ENCODE data around the gene TLR6. TPM values are rescaled to one million over a fixed set of nuclear protein-coding genes. Genes with fewer than 3 reads are reported as not detected.
"Not testable (repeated sequence)": the region's sequence is repeated elsewhere in the genome, so short reads cannot be mapped to it uniquely, and the experiment has no call there.

The TLR6 gene
- total RNA-seq, 1 donor from 2014 or later, result 1.5 TPM

GRCh38 chr4:38794051-38794450 is 62.6 kb downstream of the TLR6 start:
- no peak for DNase-seq (ENCODE audit: extremely low read depth, low read depth, low spot score)

GRCh38 chr4:38791010-38791409 is 65.6 kb downstream of the TLR6 start:
- no peak for DNase-seq (ENCODE audit: extremely low read depth, low read depth, low spot score)

- DNase-seq (ENCODE audit: extremely low read depth, low read depth, low spot score), result no peak
These were observed 68.3 kb downstream of the TLR6 start for GRCh38 chr4:38788317-38788716.

GRCh38 chr4:38787693-38788092 is 68.9 kb downstream of the TLR6 start:
- DNase-seq (ENCODE audit: extremely low read depth, low read depth, low spot score), result no peak

GRCh38 chr4:38785901-38786402 is 70.7 kb downstream of the TLR6 start:
- no peak for DNase-seq (ENCODE audit: extremely low read depth, low read depth, low spot score)

- DNase-seq (ENCODE audit: extremely low read depth, low read depth, low spot score), result no peak
These were observed 71.4 kb downstream of the TLR6 start for GRCh38 chr4:38785041-38785790.

GRCh38 chr4:38784141-38784540 is 72.5 kb downstream of the TLR6 start:
- no peak for DNase-seq (ENCODE audit: extremely low read depth, low read depth, low spot score)

- DNase-seq (ENCODE audit: extremely low read depth, low read depth, low spot score), result no peak
These were observed 73.5 kb downstream of the TLR6 start for GRCh38 chr4:38783109-38783460.

GRCh38 chr4:38782452-38783108 is 74.0 kb downstream of the TLR6 start, which contains the start of gene TLR10:
Gene TLR10 (minus strand): TSS chr4:38782990. CDS start chr4:38775590, 7,400 bp downstream.
- DNase-seq (ENCODE audit: extremely low read depth, low read depth, low spot score), result no peak

GRCh38 chr4:38781854-38782261 is 74.8 kb downstream of the TLR6 start:
- DNase-seq (ENCODE audit: extremely low read depth, low read depth, low spot score), result no peak

GRCh38 chr4:38780833-38781484 is 75.7 kb downstream of the TLR6 start:
- no peak for DNase-seq (ENCODE audit: extremely low read depth, low read depth, low spot score)

- DNase-seq (ENCODE audit: extremely low read depth, low read depth, low spot score), result no peak
These were observed 76.8 kb downstream of the TLR6 start for GRCh38 chr4:38779790-38780189.

GRCh38 chr4:38777925-38778324 is 78.7 kb downstream of the TLR6 start:
- not testable (repeated sequence) for DNase-seq (ENCODE audit: extremely low read depth, low read depth, low spot score)

GRCh38 chr4:38775326-38775725 is 81.3 kb downstream of the TLR6 start:
- DNase-seq (ENCODE audit: extremely low read depth, low read depth, low spot score), result no peak

- no peak for DNase-seq (ENCODE audit: extremely low read depth, low read depth, low spot score)
These were observed 82.2 kb downstream of the TLR6 start for GRCh38 chr4:38774181-38774955.

Other genes with a start within 250 kb of the TLR6 start
- gene KLF3, start 192.6 kb downstream of the TLR6 start, total RNA-seq, result 39.7 and 56.9 TPM in 2 replicates
- gene TLR10, start 73.8 kb downstream of the TLR6 start, total RNA-seq, result not detected in 2 replicates
- 0.87 and 1.7 TPM in 2 replicates for gene TLR1, start 52.0 kb downstream of the TLR6 start, total RNA-seq
- gene FAM114A1, start 11.0 kb upstream of the TLR6 start, total RNA-seq, result 122 and 174 TPM in 2 replicates
- gene TMEM156, start 175.6 kb upstream of the TLR6 start, total RNA-seq, result 9.6 and 13.1 TPM in 2 replicates
- gene KLHL5, start 205.4 kb upstream of the TLR6 start, total RNA-seq, result 70.8 and 91.4 TPM in 2 replicates

Data from glomerular endothelial cell (primary cell).